ENCODE data around the gene SMC1B.

SMC1B gene

DNA sequence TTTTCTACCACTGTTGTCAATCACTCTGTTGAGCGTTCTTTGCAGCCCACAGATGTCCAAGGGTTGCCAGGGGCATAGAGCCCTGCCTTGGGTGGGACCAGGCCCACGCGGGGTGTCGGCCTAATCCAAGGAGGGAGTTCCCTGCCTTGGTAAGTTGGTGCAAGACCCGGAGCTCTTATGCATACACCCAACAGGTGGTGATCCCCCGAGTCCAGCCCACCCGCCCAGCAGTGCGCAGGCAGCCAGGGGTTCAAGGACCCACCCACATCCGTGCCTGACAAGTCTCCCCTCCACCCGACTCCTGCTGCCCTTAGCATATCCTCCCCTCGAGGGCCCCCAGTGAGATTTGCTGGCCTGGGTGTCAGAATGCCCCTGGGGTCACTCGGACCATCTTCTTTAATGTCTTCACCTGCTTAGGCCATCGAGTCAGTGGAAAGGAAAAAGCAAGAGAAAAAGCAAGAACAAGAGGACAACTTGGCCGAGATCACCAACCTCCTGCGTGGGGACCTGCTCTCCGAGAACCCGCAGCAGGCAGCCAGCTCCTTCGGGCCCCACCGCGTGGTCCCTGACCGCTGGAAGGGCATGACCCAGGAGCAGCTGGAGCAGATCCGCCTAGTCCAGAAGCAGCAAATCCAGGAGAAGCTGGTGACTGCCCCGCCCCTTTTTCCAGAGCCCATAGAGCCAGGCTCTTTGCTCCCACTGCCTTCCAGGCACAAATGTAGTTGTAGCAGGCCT, 12.3 kb upstream of the SMC1B start:
- Mint-ChIP-seq H3K9me3 (peaks cover 6% of the 10 kb centered on the region), H3K4me3 (no peak overlapping the region), H3K36me3 (ENCODE audit: low read depth) (no peaks in the 10 kb centered on the region), H3K27ac (no peak overlapping the region), H3K4me1 (no peaks in the 10 kb centered on the region), H3K27me3 (ENCODE audit: low read depth) (peaks cover 10% of the 10 kb centered on the region)
- TF ChIP-seq, protein P1, sequence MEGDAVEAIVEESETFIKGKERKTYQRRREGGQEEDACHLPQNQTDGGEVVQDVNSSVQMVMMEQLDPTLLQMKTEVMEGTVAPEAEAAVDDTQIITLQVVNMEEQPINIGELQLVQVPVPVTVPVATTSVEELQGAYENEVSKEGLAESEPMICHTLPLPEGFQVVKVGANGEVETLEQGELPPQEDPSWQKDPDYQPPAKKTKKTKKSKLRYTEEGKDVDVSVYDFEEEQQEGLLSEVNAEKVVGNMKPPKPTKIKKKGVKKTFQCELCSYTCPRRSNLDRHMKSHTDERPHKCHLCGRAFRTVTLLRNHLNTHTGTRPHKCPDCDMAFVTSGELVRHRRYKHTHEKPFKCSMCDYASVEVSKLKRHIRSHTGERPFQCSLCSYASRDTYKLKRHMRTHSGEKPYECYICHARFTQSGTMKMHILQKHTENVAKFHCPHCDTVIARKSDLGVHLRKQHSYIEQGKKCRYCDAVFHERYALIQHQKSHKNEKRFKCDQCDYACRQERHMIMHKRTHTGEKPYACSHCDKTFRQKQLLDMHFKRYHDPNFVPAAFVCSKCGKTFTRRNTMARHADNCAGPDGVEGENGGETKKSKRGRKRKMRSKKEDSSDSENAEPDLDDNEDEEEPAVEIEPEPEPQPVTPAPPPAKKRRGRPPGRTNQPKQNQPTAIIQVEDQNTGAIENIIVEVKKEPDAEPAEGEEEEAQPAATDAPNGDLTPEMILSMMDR (IDR thresholded peaks at IDR 0.05; ENCODE audit: unreplicated experiment in 3 of 3): no peak

DNA sequence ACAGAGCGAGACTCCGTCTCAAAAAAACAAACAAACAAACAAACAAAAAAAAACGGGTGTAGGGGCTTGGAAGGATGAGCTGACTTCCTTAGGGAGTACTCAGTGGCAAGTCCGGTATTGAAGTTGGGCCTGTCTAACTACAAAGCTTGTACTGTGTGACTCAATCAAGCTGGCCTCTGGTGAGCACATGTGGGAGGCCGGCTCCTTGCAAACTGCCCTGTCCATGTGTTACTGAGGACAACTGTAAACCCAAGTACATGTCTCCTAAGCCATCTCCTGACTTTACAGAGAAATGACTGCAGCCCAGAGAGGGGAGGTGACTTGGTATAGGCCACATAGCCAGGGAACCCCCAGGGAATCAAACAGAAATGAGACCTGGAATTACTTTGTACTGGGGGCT, 11.7 kb upstream of the SMC1B start:
- TF ChIP-seq, protein P1 (IDR thresholded peaks at IDR 0.05; ENCODE audit: unreplicated experiment in 3 of 3): no peak
- Mint-ChIP-seq H3K27me3 (ENCODE audit: low read depth) (peaks cover 10% of the 10 kb centered on the region), H3K9me3 (peaks cover 11% of the 10 kb centered on the region), H3K27ac (no peak overlapping the region), H3K4me3 (no peak overlapping the region), H3K36me3 (ENCODE audit: low read depth) (peaks cover 4% of the 10 kb centered on the region), H3K4me1 (no peaks in the 10 kb centered on the region)

DNA sequence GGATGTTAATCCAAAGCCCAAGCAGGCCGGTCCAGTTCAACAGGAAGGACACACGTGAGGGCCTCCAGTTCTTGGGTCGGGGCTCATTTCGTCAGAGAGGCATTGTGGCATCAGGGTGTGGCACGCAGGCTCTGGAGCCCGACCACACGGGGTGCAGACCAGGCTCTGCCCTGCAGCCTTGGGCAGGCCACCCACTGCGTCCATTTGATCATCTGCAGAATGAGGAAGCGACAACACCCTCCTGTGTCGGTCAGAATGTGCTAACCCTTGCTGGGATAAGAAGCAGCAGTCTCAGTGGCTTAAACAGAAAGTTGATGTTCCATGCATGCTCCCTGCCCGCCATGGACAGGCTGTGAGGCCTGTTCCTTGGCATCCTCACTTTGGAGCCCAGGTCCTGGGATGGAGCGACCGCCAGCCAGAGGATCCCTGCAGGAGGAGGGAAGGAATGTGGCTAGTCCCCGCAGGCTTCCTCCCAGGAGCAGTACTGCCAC, 10.9 kb upstream of the SMC1B start:
- Mint-ChIP-seq H3K9me3 (peaks cover 13% of the 10 kb centered on the region), H3K27ac (no peak overlapping the region), H3K27me3 (ENCODE audit: low read depth) (peaks cover 10% of the 10 kb centered on the region), H3K4me1 (no peaks in the 10 kb centered on the region), H3K4me3 (no peak overlapping the region), H3K36me3 (ENCODE audit: low read depth) (peaks cover 6% of the 10 kb centered on the region)
- TF ChIP-seq, protein P1 (IDR thresholded peaks at IDR 0.05; ENCODE audit: unreplicated experiment in 3 of 3): no peak

DNA sequence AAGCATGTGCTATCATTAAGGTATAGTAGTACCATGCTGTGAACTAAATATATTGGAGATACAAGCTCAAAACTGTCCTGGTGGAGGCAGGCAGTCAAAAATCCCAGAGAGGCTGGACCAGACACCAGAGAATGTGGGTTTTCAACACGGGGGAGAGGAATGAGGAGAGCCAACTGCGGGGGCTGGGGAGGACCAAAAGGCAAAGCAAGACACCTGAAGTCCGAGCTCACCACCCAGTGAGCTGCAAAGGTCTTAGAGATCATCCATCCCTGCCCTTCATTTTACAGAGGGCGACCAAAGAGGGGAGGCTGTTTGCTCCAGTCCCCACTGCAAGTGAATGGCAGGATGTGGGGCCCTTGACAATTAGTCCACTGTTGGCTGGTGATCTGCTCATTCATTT, 10.1 kb upstream of the SMC1B start:
- peaks cover 13% of the 10 kb centered on the region for H3K36me3 Mint-ChIP-seq (ENCODE audit: low read depth)
- no peak overlapping the region for H3K27ac Mint-ChIP-seq
- peaks cover 17% of the 10 kb centered on the region for H3K9me3 Mint-ChIP-seq
- H3K4me1 Mint-ChIP-seq: no peaks in the 10 kb centered on the region
- no peak overlapping the region for H3K4me3 Mint-ChIP-seq
- TF ChIP-seq, protein P1 (IDR thresholded peaks at IDR 0.05; ENCODE audit: unreplicated experiment in 3 of 3): no peak
- peaks cover 6% of the 10 kb centered on the region for H3K27me3 Mint-ChIP-seq (ENCODE audit: low read depth)

DNA sequence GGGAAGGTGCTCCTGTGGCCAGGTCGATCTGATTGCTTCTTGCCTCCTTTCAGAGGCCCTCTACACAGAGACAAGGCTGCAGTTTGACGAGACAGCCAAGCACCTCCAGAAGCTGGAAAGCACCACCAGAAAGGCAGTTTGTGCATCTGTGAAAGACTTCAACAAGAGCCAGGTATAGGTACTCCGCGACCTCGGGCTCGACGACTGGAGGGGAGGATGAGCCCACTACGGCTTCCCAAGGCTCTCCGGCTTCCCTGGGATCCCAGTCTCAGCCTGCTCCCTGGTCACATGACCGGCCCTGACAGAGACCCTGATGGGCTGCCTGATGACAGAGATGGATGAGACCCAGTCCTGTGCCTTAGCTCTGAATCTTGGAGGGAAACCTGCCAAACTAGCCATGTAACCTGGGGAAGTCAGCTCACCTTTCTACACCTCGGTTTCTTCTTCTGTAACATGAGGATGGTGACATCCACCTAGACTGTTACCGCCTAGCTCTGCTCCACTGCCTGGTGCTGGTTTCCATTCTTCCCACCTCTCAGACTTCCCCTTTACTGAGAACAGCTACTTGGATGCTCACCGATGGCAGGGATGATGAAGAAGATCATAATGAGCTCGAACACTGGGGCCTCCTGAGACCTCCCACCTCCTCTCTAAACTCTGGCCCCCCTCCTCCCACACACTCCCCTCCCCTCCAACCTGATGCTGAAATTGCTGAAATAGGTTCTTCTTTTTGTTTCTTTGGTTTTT, 9.0 kb upstream of the SMC1B start:
- Mint-ChIP-seq H3K27me3 (ENCODE audit: low read depth) (no peaks in the 10 kb centered on the region), H3K9me3 (peaks cover 17% of the 10 kb centered on the region), H3K27ac (no peak overlapping the region), H3K4me3 (no peak overlapping the region), H3K4me1 (no peaks in the 10 kb centered on the region), H3K36me3 (ENCODE audit: low read depth) (peaks cover 16% of the 10 kb centered on the region)
- TF ChIP-seq, protein P1 (IDR thresholded peaks at IDR 0.05; ENCODE audit: unreplicated experiment in 3 of 3): no peak
